ENCODE results near the gene RNF208.
A peak's percentile ranks its signal among the peaks of the same experiment; 100 is the strongest.

Gene RNF208

DNA sequence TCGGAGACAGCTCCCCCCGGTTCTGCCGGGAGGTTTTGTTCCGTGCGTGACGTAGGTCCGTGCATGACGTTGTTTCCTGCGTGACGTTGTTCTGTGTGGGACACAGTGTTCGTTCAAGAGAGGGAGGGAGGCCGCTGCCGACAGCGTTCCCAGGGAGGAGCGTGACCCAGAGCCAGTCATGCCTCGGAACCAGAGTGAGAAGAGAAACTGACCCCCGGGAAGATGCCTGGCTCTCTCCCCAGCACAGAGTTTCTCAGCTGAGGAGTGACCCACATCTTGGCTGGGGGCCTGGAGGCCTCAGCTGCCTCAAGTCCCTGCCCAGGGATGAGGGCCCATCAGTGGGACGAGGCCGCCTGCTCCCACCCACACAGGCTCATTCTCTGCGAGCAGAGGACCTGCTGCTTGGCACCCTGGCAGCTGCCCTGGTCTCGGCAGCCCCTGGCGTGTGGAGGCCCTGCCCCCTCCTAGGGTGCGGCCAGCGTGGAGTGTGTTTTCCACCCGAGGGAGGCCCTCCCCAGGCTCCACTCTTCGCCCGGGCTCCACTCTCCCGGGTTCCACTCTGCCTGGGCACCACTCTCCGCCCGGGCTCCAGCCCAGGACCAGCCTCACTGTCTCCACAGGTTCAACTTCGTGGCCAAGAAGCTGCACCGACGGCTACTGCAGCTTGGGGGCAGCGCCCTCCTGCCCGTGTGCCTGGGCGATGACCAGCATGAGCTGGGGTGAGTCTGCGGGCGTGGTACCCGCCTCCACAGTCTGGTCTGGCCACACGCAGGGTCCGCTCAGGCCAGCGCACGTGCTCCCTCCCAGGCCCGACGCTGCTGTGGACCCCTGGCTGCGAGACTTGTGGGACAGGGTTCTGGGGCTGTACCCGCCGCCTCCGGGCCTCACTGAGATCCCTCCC lies 8.6 kb downstream of the RNF208 start:
- no peak for DNase-seq

DNA sequence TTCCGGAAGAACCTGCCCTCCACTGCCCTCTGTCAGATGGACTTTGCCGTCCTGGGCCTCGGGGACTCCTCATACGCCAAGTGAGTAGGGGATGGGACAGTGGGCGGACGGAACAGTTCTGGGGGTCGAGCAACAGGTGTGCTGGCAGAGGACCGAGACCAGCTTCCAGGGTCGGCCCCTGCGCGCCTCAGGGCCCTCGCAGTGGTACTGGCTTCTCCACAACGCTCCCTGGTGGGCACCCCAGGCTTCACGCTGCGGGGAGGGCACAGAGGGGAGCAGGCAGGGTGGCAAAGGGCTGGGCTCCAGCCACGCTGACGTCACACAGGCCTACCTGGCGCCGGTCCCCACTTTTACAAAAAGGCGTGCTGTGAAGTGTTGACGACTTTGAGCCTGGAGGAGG lies 9.5 kb downstream of the RNF208 start:
- no peak for DNase-seq

DNA sequence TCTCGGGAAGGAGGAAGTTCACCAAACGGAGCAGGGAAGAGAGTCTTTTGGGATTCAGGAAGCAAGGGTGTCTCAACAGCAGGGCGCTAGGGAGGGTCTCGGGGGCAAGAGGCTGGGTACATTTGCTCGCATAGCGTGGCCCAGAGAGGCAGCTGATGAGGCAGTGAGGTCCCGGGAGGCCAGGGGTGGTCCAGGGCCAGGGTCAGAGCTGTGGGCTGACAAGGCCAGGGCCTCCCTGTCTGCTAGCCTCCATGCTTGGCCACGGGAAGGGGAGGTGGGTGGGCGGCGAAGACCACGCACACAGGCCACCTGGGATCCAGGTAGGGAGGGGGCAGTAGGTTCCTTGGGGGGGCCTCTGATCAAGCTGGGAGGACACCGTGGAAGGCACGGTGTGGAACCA lies 10.5 kb downstream of the RNF208 start:
- no peak for DNase-seq

DNA sequence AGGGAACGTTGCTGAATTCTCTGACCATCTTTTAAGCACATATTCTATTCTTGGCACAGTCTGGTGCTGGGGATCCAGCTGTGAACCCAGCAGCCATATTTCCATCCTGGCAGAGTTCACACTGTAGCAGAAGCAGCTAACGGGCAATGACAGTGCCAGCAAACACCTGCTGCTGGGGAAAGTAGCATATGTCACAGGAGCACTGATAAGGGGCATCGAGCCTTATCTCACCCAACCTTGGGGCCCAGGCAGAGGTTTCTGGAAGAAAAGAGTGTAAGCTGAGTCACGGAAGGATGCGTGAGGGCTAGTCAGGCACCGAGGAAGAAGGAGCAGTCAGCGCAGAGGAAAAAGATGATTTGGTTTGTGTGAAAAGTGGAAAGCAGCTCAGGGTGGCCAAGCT lies 15.4 kb downstream of the RNF208 start:
- DNase-seq, result no peak

DNA sequence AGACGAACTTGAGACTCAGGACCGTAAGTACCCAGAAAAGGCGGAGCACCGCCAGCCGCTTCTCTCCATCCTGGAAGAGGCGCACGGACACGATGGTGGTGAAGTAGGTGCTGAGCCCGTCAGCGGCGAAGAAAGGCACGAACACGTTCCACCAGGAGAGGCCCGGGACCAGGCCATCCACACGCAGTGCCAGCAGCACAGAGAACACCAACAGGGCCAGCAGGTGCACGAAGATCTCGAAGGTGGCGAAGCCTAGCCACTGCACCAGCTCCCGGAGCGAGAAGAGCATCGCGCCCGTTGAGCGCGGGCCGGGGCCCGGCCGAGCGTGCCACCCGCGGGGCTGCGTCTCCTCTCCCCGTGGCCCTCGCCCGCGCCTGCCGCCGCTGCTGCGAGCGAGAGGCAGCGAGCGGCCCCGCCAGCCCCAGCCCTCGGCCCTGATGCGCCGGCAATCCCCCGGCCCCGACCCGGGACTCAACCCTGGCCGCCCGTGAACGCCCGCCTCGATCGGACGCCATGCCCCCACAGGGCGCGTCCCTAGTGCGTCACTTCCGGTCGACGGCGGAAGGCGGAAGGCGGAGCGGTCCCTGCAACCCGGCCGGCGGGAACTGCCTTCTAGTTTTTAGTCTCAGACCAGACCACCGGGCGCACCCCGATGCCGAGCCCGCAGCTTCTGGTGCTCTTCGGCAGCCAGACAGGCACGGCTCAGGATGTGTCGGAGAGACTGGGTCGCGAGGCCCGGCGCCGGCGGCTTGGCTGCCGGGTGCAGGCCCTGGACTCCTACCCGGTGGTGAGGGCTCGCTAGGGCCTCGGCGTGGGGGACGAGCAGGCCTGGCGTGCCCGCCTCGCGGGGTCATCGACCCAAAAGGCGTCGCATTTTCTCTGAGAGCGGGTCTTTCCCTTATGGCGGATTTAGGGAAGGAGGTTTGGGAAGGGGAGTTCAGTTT lies 16.6 kb downstream of the RNF208 start, which contains the start of the genes NDOR1 and TMEM203:
NDOR1 (plus strand) TSS at position 575 of the 944 bp plus-strand sequence; CDS start at position 653, 78 bp downstream.
TMEM203 (minus strand) TSS at position 523 of the 944 bp plus-strand sequence; CDS start at position 289, 234 bp downstream.
- DNase-seq, result peak; percentile 84 to 93 (median 88)

DNA sequence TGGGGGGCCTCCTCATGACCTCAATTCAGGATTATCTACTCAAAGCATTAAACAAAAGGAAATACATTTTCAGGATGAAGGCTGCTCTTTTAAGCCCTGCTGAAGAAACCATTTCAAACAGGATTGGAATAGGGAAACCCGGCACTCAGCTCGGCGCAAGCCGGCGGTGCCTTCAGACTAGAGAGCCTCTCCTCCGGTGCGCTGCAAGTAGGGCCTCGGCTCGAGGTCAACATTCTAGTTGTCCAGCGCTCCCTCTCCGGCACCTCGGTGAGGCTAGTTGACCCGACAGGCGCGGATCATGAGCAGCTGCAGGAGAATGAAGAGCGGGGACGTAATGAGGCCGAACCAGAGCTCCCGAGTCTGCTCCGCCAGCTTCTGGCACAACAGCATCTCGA lies 17.3 kb downstream of the RNF208 start:
- no peak for DNase-seq

DNA sequence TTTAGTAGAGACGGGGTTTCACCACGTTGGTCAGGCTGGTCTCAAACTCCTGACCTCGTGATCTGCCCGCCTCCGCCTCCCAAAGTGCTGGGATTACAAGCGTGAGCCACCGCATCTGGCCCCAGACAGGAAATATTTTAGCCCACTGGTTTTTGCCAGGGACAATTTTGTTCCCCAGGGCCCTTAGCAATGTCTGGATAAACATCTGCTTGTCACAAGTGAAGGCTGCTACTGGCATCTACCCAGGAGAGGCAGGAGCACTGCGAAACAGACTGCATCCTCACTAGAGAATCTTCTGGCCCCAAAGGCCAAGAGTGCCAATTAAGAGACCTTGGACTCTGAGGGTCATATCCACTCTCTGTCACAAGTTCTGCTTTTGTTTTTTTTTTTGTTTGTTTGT lies 19.1 kb downstream of the RNF208 start:
- no peak for DNase-seq

DNA sequence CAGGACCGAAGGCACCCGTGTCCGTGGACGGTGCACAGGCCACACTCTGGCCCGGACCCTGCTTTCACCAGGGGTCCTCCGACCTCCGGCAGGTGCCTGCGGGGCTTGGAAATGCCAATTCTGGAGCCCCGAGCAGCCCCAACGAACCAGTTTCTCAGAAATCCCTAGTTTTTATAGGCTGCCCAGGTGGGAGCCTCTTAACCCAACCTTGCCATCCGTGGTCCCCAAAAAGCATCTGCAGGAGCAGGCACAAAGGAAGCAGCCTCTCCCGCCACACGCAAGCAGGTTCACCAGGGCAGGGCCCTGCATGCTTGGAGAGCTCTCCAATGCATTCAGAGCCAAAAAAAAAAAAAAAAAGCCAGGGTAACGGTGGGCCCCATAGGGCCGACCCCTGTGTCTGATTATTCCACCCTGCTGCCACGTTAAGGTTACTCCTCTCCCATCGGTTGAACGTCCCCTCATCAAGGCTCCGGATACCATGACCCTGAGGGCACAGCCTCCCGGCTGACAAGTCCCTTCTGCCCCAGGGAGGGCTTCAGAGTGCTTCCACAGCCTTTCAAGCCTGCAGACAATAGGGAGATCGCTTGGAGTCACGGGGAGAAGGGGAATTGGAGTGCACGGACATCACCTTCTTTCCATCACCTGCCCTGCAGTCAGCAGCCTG lies 20.7 kb downstream of the RNF208 start:
- DNase-seq, result no peak

DNA sequence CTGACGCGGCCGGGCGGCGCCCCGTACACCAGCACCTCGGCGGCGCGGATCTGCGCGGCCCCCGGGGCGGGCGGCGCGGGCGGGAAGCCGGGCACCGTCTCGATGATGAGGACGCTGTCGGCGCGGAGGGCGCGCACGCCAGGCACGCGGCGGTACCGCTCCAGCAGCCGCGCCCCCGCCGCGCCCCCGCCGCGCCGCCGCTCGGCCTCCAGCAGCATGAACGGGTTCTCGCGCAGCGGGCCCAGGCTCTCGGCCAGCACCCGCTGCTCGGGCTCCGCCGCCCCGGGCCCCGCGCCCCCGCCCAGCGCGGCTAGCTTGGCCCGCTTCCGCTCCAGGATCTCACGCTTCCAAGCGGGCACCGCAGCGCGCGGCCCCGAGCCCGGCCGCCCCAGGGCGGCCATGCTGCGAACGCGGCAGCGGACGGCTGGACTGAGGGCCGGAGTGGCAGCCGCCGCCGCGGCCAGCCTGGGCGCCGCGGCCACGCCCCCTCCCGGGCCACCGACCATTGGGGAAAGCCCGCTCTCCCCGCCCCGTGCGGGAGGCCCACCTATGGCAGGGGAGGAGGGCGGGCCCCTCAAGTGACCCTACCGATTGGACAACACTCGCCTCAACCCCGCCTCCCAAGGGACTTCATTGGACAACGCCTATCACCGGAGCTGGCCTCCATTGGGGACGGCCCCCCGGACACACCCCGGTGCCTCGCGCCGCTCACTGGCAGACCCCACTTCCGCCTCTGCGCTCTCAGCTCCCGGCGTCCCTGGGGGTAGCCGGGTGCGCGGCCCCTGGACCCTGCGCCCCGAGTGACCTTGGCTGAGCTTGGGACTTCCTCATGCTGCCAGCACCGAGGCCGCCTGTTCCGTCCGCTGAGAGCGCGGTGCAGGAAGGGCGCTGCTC lies 21.5 kb downstream of the RNF208 start, which contains the start of gene TPRN:
TPRN (minus strand) TSS at position 431 of the 894 bp plus-strand sequence; CDS start at position 401, 30 bp downstream.
- DNase-seq, result peak; percentile 96 to 98 (median 97)

DNA sequence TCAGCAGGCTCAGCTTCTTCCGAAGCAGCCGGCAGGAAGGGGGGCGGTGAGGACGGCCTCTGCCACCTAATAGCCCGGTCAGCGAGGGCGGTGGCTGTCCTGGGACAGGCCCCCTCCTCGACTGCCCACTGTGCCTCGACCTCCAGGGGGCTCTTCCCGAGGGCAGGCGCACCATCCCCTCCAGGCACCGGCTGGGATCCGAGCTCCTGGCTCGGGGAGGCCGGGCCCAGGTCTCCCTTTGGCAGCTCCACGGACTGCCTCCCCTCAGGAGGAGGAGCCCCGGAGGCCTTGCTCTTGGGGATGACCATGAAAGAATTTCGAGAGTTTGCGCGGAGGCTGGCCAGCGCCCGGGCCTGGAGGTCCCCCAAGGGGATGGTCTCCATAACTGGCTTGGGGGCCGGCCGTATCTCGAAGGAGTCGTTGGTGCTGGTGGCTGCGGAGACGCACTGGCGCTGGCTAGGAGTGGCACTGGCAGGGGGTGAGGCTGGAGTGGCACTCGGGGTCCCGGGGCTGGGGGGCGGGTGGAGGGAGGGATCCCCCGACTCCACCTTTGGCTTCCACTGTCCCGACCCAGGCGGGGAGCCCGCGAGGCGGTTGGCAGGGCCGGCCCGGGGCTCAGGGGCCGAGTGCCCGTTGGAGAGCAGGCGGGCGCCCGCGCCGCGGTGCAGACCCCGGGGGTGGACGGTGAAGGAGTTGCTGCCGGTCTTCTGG lies 22.5 kb downstream of the RNF208 start:
- no peak for DNase-seq

DNA sequence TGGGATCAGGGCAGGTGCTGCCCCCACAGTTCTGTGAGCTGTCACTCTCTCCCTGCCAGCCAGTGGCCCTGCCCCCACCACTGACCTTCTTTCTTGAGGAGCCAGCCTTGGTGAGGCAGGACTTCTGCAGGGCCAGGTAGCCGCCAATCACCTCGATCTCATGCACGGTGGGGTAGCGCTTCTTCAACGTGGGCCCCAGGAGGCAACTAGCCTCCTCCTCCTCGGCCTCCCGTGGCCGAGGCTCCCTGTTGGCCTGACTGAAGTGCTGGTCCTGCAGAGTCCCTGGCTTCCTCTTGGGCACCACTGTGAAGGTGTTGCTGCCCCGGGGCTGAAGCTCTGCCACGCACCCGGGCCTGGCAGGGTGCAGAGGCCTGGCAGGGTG lies 23.1 kb downstream of the RNF208 start:
- no peak for DNase-seq

DNA sequence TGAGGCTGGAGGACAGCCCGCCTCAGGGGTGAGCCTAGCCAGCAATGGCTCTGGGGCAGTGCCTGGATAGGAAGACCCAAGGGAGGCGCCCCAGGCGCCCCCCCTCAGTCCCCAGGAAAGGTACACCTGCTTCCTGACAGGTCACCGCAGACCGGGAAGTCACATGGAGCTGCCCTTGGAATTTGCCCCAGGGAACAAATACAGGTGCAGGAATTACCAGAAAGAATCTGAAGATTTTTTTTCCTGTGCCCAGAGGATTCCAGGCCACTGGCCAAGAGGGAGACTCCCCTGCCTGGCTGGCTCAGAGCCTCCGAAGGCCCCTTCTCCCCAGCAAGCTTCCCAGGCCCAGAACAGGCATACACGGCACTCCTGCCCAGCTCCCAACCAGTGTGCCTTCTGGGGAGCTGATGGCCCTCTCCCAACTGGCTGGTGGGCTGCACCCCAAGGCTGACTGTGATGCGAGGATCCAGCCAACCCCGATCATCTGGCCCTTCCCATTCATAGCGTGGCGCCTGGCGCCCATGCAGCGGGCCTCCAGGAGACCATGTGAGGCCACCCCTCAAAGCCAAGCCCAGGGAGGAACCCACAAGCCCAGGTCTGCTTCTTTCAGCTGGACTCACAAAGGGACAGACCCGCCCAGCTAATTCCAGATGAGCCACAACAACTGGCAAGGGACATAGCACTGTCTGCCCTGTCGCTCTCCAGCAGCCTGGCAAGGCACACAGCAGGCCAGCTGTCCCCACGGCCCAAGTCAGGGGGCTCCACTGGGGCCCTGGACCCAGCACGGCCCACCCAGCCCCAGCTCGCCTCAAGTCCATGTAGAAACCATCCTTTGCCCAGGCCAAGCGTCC lies 23.8 kb downstream of the RNF208 start:
- DNase-seq, result no peak

DNA sequence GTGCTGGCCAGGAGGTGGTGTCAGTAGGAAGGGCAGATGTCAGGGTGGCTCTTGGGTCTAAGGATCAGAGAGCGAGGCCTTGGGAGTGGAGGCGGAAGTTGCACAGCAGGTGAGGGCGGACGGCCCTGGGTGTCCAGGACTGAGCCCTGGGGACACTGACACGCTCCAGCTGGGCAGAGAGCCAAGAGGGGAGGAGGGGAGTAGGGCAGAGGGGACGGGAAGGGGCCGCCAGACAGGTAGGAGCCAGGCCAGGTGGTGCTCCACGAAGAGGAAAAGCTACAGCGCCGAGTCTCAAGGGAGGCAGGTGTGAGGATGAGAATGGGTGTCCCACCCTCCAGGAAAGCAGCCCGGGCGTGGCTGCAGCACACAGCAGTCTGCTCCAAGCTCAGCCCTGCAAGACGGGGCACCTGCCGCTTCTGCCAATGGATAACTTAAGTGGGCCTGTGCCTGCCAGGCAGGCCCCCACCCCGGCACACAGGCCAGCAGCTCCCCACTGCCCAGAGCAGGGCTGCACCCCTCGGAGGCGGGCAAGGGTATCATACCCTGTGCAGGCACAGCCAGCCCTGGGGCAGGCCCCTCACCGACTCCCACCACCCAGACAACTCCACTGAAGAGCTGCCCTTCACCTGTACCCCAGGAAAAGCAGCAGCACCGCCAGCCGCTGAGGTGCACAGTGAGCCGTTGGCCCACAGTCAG lies 26.4 kb downstream of the RNF208 start:
- DNase-seq, result no peak

DNA sequence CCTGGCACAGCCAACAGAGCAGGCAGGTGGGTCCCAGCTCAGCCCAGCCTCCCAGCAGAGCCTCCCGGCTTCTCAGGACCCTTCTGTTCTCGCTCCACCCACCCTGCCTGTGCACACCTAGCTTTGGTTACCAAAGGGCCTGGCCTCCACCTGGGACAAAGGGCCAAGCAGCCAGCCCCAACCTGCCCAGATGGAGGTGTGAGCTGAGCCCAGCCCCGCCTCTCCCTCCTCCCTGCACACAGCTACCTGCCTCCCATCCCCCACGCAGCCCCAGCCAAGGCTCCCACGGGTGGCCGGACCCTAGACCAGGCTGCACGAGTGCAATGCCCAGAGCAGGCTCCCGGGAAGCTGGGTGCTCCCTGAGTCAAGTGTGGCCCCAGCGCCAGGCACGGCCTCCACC lies 27.1 kb downstream of the RNF208 start:
- DNase-seq, result no peak

DNA sequence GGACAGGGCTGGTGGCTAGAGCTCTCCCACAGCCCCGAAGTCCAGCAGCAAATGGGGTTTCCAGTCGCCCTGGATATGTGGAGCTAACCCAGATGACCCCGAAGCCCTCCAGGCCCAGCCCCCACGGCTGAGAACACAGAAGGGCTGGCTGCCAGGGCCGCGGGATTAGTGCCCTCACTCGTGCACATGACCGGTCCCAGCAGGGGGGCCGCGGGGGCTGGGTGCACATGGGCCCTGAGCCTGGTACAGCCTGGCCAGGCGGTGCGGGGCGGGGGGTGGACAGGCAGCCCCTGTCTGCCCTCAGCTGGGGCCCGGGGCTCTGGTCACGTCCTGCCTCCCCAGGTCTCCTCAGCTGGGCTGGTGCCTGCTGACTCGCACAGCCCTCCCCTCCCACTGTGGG lies 27.7 kb downstream of the RNF208 start:
- no peak for DNase-seq

DNA sequence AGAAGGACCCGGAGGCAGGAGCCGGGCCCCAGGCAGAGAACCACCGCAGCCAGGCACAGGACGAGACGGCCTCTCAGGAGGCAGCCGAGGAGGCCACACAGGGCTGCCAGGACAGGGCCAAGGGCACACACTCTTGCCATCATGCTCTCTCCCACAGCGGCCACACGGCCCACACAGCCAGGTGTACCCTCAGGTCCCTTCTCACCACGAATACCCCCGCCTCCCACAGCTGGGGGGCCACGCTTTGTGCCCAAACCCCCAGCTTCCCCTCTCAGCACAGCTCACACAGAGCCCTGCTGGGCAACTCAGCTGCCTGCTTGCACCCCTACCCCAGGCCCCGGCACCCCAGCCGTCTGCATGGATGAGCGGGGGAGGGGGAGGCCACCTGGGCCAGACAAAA lies 28.3 kb downstream of the RNF208 start:
- no peak for DNase-seq

DNA sequence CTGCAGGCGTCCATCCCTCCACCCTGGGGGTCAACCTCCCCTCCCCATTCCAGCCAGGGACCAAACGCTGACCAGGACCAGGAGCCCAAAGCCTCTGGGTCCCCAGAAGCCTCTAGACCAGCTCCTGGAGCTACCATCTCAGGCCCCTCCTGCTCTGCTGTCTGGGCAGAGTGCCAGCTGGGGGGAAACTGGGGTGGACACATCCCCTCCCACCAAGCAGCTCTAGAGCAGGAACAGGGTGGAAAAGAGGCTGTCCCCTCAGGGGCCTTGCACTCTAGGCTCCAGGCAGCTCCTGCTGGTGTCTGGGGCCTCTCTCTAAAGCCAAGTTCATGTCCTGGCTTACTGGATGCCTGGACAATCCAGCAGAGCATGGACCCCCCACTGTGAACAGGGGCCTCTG lies 29.2 kb downstream of the RNF208 start:
- no peak for DNase-seq

DNA sequence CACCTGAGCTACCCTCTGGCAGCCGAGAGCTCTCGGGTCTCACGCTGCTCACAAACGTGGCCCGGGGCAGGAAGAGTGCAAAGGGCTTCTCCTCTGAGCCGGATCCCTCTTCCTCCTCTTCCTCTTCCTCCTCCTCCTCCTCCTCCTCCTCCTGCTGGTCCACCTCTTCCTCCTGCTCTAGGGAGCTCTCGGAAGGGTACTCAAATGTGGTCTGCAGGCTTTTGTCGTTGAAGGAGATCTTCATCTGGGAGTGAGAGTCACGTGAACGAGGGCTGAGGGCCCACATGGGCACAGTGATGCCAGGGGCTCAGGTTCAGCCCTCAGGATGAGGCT lies 29.6 kb downstream of the RNF208 start:
- DNase-seq, result no peak

DNA sequence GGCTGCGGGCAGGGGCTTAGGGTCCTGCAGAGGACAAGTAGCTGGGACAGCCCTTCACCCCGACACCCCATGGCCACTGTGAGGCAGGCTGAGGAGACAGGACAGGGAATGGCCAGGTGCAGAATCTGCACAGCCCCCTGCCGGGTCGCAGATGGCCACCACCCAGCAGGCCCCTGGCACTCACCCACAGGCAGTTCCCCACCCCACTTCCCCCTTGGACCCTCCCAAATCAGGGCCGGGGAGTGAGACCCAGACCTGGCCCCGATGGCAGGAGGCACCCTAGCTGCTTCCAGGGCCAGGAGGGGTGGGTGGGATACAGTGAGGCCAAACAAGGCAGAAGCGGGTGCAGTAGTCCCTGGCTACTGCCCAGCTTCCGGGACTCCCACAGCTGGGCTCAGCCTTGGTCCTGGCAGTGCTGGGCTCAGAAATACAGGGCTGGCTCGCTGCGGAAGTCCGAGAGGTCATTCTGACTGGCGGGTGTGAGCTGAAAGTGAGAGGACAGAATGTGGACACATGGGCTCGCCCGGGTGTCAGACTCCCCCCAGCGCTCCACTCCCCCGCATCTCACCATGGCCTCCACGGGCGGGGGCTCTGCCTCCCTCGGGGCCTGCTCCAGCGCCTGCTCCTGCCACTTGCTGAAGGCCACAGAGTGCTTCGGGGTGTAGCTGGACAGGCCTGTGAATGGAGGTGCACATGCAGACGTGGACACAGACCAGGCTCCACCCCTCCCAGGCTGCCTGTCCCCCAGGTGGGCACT lies 30.2 kb downstream of the RNF208 start:
- DNase-seq, result no peak
